BE2C (cell line): ENCODE results near the gene ELP1.
A peak's percentile ranks its signal among the peaks of the same experiment; 100 is the strongest.

Source experiments
- DNase-seq: peaks from one replicate; pipeline ENCODE4 v3.0.0-alpha.2; 2020
- H3K27me3 ChIP-seq: fragments of 250-450 bp; sonication (Bioruptor Pico); 2 replicates; pipeline ENCODE4 v1.5.1; 2020; ENCODE audit warnings: mild to moderate bottlenecking
- H3K36me3 ChIP-seq: fragments of 250-450 bp; sonication (Bioruptor Pico); 2 replicates; pipeline ENCODE4 v1.5.1; 2020; ENCODE audit warnings: mild to moderate bottlenecking
- H3K4me1 ChIP-seq: fragments of 250-450 bp; sonication (Bioruptor Pico); 2 replicates; pipeline ENCODE4 v1.5.1; 2020
- H3K4me3 ChIP-seq: 2 replicates; pipeline ENCODE4 v1.5.1; 2011; ENCODE audit warnings: low read depth, low read length
- H3K9me3 ChIP-seq: fragments of 250-450 bp; sonication (Bioruptor Pico); 2 replicates; pipeline ENCODE4 v1.5.1; 2020
- CTCF ChIP-seq: IDR thresholded peaks from 2 replicates; pipeline ENCODE4 v1.5.1; 2012; ENCODE audit warnings: mild to moderate bottlenecking, low read depth, low read length

The ELP1 gene

GRCh38 chr9:108967916-108968315 lies 34.0 kb upstream of the ELP1 start:
- H3K9me3 ChIP-seq = no peaks in the 10 kb centered on the region
- no peaks in the 10 kb centered on the region for H3K27me3 ChIP-seq
- peaks cover 20% of the 10 kb centered on the region for H3K36me3 ChIP-seq
- peaks cover 4% of the 10 kb centered on the region; the same call in 1 of the 2 replicates for H3K4me1 ChIP-seq
- no peak overlapping the region for H3K4me3 ChIP-seq
- TF ChIP-seq CTCF = no peak
- DNase-seq = no peak

- no peaks in the 10 kb centered on the region for H3K27me3 ChIP-seq
- peaks cover 4% of the 10 kb centered on the region; the same call in 1 of the 2 replicates for H3K4me1 ChIP-seq
- H3K9me3 ChIP-seq = no peaks in the 10 kb centered on the region
- TF ChIP-seq CTCF = no peak
- H3K36me3 ChIP-seq = peaks cover 17% of the 10 kb centered on the region
- peak; percentile 40 for DNase-seq
- H3K4me3 ChIP-seq = no peak overlapping the region
Observed at GRCh38 chr9:108963459-108964143, 29.7 kb upstream of the ELP1 start.

- TF ChIP-seq CTCF = no peak
- H3K4me3 ChIP-seq = no peak overlapping the region
- peaks cover 15% of the 10 kb centered on the region for H3K36me3 ChIP-seq
Observed at GRCh38 chr9:108961151-108961550, 27.2 kb upstream of the ELP1 start.

GRCh38 chr9:108960331-108960730 lies 26.4 kb upstream of the ELP1 start:
- Histone ChIP-seq H3K27me3 (no peaks in the 10 kb centered on the region), H3K4me1 (peaks cover 11% of the 10 kb centered on the region), H3K36me3 (peaks cover 9% of the 10 kb centered on the region), H3K9me3 (no peaks in the 10 kb centered on the region), H3K4me3 (no peak overlapping the region)
- no peak for TF ChIP-seq CTCF
- no peak for DNase-seq

More at GRCh38 chr9:108961151-108961550, 27.2 kb upstream of the ELP1 start:
- Histone ChIP-seq H3K9me3 (no peaks in the 10 kb centered on the region), H3K4me1 (peaks cover 7% of the 10 kb centered on the region), H3K27me3 (no peaks in the 10 kb centered on the region)
- DNase-seq = no peak

- Histone ChIP-seq H3K4me3 (peak overlapping the region; percentile 3; the same call in 1 of the 2 replicates), H3K36me3 (peaks cover 16% of the 10 kb centered on the region), H3K27me3 (no peaks in the 10 kb centered on the region), H3K9me3 (no peaks in the 10 kb centered on the region), H3K4me1 (peaks cover 10% of the 10 kb centered on the region)
- no peak for TF ChIP-seq CTCF
- DNase-seq = no peak
Observed at GRCh38 chr9:108956631-108957026, 22.7 kb upstream of the ELP1 start.

- Histone ChIP-seq H3K36me3 (peaks cover 16% of the 10 kb centered on the region), H3K9me3 (no peaks in the 10 kb centered on the region), H3K27me3 (no peaks in the 10 kb centered on the region), H3K4me3 (peak overlapping the region; percentile 3; the same call in 1 of the 2 replicates), H3K4me1 (peaks cover 10% of the 10 kb centered on the region)
- DNase-seq = peak; percentile 42
- no peak for TF ChIP-seq CTCF
Observed at GRCh38 chr9:108956022-108956630, 22.2 kb upstream of the ELP1 start.
